Activated T-helper 17 cell treated with anti-CD3 and anti-CD28 coated beads, Interleukin-2, amount 50 U/mL, for 72 hours (primary cell): ENCODE measurements around the gene KCNJ6. TPM values are rescaled to one million over a fixed set of nuclear protein-coding genes. Genes with fewer than 3 reads are reported as not detected.

Source experiments
- ATAC-seq: fragments of 150-1000 bp; cut with Tn5 transposase; replicated peaks from 2 replicates; pipeline ENCODE4 v1.10.0; 2021; ENCODE audit warnings: mild to moderate bottlenecking, moderate library complexity
- H3K27ac Mint-ChIP-seq: one replicate; pipeline ENCODE4 v1.8.0; 2022; ENCODE audit warnings: mixed read lengths
- H3K27me3 Mint-ChIP-seq: one replicate; pipeline ENCODE4 v1.8.0; 2022; ENCODE audit warnings: mixed read lengths
- H3K36me3 Mint-ChIP-seq: one replicate; pipeline ENCODE4 v1.8.0; 2022; ENCODE audit warnings: low read depth, mild to moderate bottlenecking, mixed read lengths
- H3K4me1 Mint-ChIP-seq: one replicate; pipeline ENCODE4 v1.8.0; 2022; ENCODE audit warnings: mixed read lengths
- H3K4me3 Mint-ChIP-seq: one replicate; pipeline ENCODE4 v1.8.0; 2022; ENCODE audit warnings: mild to moderate bottlenecking, mixed read lengths
- H3K9me3 Mint-ChIP-seq: one replicate; pipeline ENCODE4 v1.8.0; 2022; ENCODE audit warnings: mixed read lengths
- total RNA-seq, 2 donors: library from RNA; stranded (reverse); gene quantifications; one replicate each; pipeline ENCODE4 v1.2.3, GENCODE V29; 2022

The KCNJ6 gene
- total RNA-seq, 2 donors from 2014 or later = not detected

GRCh38 chr21:37627561-37627960, 288.7 kb downstream of the KCNJ6 start:
- Mint-ChIP-seq H3K27me3 (peaks cover 31% of the 10 kb centered on the region), H3K9me3 (no peaks in the 10 kb centered on the region), H3K36me3 (no peaks in the 10 kb centered on the region), H3K4me1 (peaks cover 5% of the 10 kb centered on the region), H3K4me3 (no peak overlapping the region), H3K27ac (no peak overlapping the region)
- no peak for ATAC-seq

- ATAC-seq = no peak
- Mint-ChIP-seq H3K4me3 (no peak overlapping the region), H3K27me3 (peaks cover 35% of the 10 kb centered on the region), H3K4me1 (peaks cover 5% of the 10 kb centered on the region), H3K27ac (no peak overlapping the region), H3K9me3 (no peaks in the 10 kb centered on the region), H3K36me3 (no peaks in the 10 kb centered on the region)
Measured at GRCh38 chr21:37627074-37627473, 289.2 kb downstream of the KCNJ6 start.

DNA sequence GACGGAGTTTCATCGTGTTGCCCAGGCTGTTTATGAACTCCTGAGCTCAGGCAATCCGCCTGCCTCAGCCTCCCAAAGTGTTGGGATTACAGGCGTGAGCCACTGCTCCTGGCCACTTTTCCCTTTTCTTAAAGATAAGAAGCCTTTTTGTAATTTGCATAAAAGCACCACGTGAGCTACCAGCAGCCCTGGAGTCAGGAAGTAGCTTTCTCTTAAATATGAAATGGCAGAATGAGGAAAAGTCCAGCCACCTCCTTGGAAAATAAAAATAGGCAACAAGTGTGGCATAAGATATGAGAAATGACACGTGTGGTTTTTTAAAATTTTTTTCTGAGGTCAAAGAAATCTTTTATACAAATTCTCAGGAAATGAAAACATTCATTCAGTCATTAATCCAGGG, 289.9 kb downstream of the KCNJ6 start:
- H3K4me3 Mint-ChIP-seq = no peak overlapping the region
- peaks cover 33% of the 10 kb centered on the region for H3K27me3 Mint-ChIP-seq
- H3K4me1 Mint-ChIP-seq = peaks cover 1% of the 10 kb centered on the region
- no peak for ATAC-seq
- no peaks in the 10 kb centered on the region for H3K36me3 Mint-ChIP-seq
- H3K27ac Mint-ChIP-seq = no peak overlapping the region
- H3K9me3 Mint-ChIP-seq = no peaks in the 10 kb centered on the region

DNA sequence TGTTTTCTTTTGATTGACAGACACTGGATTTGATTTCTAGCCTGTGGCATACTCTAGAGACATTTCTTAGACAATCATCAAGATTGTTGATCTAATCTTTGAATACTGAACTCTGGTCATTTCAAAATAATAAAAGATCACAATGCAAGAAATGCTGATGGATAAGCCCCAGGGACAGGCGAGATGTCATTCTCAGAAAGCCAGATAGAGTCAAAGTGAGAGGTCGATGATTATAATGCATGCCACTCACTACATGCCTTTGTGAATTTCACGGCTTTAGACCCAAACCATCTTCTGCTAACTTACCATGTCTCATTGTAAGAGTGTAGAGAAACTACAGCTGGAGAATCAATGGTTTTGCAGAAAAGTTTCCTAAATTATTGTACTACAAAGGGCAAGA, 292.6 kb downstream of the KCNJ6 start:
- no peak overlapping the region for H3K27ac Mint-ChIP-seq
- H3K4me1 Mint-ChIP-seq = no peaks in the 10 kb centered on the region
- H3K9me3 Mint-ChIP-seq = no peaks in the 10 kb centered on the region
- H3K27me3 Mint-ChIP-seq = peaks cover 27% of the 10 kb centered on the region
- no peak overlapping the region for H3K4me3 Mint-ChIP-seq
- ATAC-seq = no peak
- no peaks in the 10 kb centered on the region for H3K36me3 Mint-ChIP-seq

GRCh38 chr21:37623183-37623582, 293.1 kb downstream of the KCNJ6 start:
- Mint-ChIP-seq H3K4me3 (no peak overlapping the region), H3K27me3 (peaks cover 24% of the 10 kb centered on the region), H3K4me1 (no peaks in the 10 kb centered on the region), H3K27ac (no peak overlapping the region), H3K36me3 (no peaks in the 10 kb centered on the region), H3K9me3 (no peaks in the 10 kb centered on the region)
- ATAC-seq = no peak

GRCh38 chr21:37622755-37623154, 293.5 kb downstream of the KCNJ6 start:
- Mint-ChIP-seq H3K4me1 (no peaks in the 10 kb centered on the region), H3K27me3 (peaks cover 23% of the 10 kb centered on the region), H3K4me3 (no peak overlapping the region), H3K9me3 (no peaks in the 10 kb centered on the region), H3K36me3 (no peaks in the 10 kb centered on the region), H3K27ac (no peak overlapping the region)
- no peak for ATAC-seq

DNA sequence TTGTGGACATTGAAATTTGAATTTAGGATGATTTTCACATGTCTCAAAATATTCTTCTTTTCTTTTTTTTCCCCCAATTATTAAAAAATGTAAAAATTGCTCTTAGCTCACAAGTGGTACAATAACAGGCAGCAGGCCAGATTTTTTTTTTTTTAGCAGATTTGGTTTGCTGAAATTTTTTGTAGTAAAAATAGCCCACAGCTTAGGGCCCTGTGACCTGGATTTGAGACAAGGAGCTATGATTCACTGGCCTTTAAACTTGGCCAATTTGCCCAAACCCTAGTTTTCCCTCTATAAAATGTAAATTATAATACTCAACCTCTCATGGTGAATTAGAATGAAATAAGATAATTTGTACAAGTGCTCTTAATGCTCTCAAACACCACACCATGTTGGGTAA, 295.9 kb downstream of the KCNJ6 start:
- Mint-ChIP-seq H3K4me1 (no peaks in the 10 kb centered on the region), H3K27ac (no peak overlapping the region), H3K36me3 (no peaks in the 10 kb centered on the region), H3K9me3 (no peaks in the 10 kb centered on the region), H3K27me3 (peaks cover 19% of the 10 kb centered on the region), H3K4me3 (no peak overlapping the region)
- no peak for ATAC-seq

DNA sequence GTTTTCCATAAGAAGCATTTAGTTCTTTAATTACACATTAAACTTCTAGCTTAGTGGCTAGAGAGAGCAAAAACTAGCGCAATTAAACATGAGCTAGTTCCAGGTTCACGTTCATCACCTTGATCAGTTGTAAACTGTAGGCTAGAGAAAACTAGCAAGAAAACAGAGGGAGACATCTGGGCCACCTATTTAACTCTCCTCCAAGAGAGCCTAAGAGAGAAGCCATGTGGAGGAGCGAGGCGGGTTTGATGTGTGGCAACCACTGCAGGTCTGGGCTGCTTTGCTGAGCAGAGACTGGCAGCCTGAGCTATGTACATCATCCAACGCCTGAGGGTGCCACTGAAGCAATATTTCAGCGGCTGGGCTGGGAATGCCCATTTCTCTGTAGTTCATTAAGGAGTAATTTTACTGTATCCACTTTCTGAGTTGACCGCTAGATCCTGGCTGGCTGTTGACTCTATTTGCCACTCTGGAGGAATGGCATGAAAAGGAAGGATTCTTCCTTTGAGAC, 296.7 kb downstream of the KCNJ6 start:
- H3K4me3 Mint-ChIP-seq = no peak overlapping the region
- H3K27ac Mint-ChIP-seq = no peak overlapping the region
- no peak for ATAC-seq
- H3K36me3 Mint-ChIP-seq = no peaks in the 10 kb centered on the region
- H3K4me1 Mint-ChIP-seq = no peaks in the 10 kb centered on the region
- H3K27me3 Mint-ChIP-seq = peaks cover 21% of the 10 kb centered on the region
- H3K9me3 Mint-ChIP-seq = no peaks in the 10 kb centered on the region

DNA sequence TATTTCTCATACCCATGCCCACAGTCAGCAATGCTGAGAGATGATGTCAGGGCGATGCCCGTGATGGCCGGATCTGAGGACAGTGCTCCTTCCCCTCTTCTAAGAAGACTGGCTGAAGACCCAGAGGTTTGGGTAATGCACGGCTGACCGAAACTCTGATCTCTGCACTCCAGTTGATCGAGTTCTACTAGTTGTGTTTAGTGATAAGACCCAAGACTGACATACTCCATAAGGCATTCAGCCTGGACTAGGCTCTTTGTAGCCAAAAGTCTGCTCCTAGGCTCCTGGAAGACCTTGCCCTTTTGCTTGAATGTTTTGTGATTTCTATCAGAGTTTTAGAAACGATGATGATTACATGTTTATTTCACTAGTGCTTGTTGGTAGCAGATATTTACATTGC, 298.2 kb downstream of the KCNJ6 start:
- H3K9me3 Mint-ChIP-seq = no peaks in the 10 kb centered on the region
- H3K27ac Mint-ChIP-seq = no peak overlapping the region
- H3K36me3 Mint-ChIP-seq = no peaks in the 10 kb centered on the region
- no peak for ATAC-seq
- no peaks in the 10 kb centered on the region for H3K4me1 Mint-ChIP-seq
- H3K4me3 Mint-ChIP-seq = no peak overlapping the region
- H3K27me3 Mint-ChIP-seq = peaks cover 26% of the 10 kb centered on the region

GRCh38 chr21:37615962-37616361, 300.3 kb downstream of the KCNJ6 start:
- ATAC-seq = no peak
- peaks cover 35% of the 10 kb centered on the region for H3K27me3 Mint-ChIP-seq
- no peaks in the 10 kb centered on the region for H3K36me3 Mint-ChIP-seq
- no peak overlapping the region for H3K27ac Mint-ChIP-seq
- H3K4me3 Mint-ChIP-seq = no peak overlapping the region
- no peaks in the 10 kb centered on the region for H3K9me3 Mint-ChIP-seq
- no peaks in the 10 kb centered on the region for H3K4me1 Mint-ChIP-seq

GRCh38 chr21:37614351-37614875, 301.8 kb downstream of the KCNJ6 start:
- H3K27ac Mint-ChIP-seq = no peak overlapping the region
- no peak for ATAC-seq
- H3K4me3 Mint-ChIP-seq = no peak overlapping the region
- no peaks in the 10 kb centered on the region for H3K4me1 Mint-ChIP-seq
- peaks cover 39% of the 10 kb centered on the region for H3K27me3 Mint-ChIP-seq
- H3K9me3 Mint-ChIP-seq = no peaks in the 10 kb centered on the region
- no peaks in the 10 kb centered on the region for H3K36me3 Mint-ChIP-seq

GRCh38 chr21:37607081-37607480, 309.2 kb downstream of the KCNJ6 start:
- H3K9me3 Mint-ChIP-seq = no peaks in the 10 kb centered on the region
- H3K4me3 Mint-ChIP-seq = no peak overlapping the region
- H3K27me3 Mint-ChIP-seq = peaks cover 37% of the 10 kb centered on the region
- no peaks in the 10 kb centered on the region for H3K4me1 Mint-ChIP-seq
- no peaks in the 10 kb centered on the region for H3K36me3 Mint-ChIP-seq
- no peak for ATAC-seq
- H3K27ac Mint-ChIP-seq = no peak overlapping the region

GRCh38 chr21:37606549-37606948, 309.7 kb downstream of the KCNJ6 start:
- Mint-ChIP-seq H3K4me3 (no peak overlapping the region), H3K4me1 (no peaks in the 10 kb centered on the region), H3K27ac (no peak overlapping the region), H3K36me3 (no peaks in the 10 kb centered on the region), H3K9me3 (no peaks in the 10 kb centered on the region), H3K27me3 (peaks cover 33% of the 10 kb centered on the region)
- no peak for ATAC-seq

- Mint-ChIP-seq H3K36me3 (no peaks in the 10 kb centered on the region), H3K9me3 (no peaks in the 10 kb centered on the region), H3K27me3 (peaks cover 33% of the 10 kb centered on the region), H3K4me3 (no peak overlapping the region), H3K27ac (no peak overlapping the region), H3K4me1 (no peaks in the 10 kb centered on the region)
- no peak for ATAC-seq
Measured at GRCh38 chr21:37605006-37605405, 311.3 kb downstream of the KCNJ6 start.

- H3K4me1 Mint-ChIP-seq = no peaks in the 10 kb centered on the region
- peaks cover 30% of the 10 kb centered on the region for H3K27me3 Mint-ChIP-seq
- H3K27ac Mint-ChIP-seq = no peak overlapping the region
- no peaks in the 10 kb centered on the region for H3K9me3 Mint-ChIP-seq
- no peaks in the 10 kb centered on the region for H3K36me3 Mint-ChIP-seq
- no peak for ATAC-seq
- H3K4me3 Mint-ChIP-seq = no peak overlapping the region
Measured at GRCh38 chr21:37603129-37603528, 313.1 kb downstream of the KCNJ6 start.

DNA sequence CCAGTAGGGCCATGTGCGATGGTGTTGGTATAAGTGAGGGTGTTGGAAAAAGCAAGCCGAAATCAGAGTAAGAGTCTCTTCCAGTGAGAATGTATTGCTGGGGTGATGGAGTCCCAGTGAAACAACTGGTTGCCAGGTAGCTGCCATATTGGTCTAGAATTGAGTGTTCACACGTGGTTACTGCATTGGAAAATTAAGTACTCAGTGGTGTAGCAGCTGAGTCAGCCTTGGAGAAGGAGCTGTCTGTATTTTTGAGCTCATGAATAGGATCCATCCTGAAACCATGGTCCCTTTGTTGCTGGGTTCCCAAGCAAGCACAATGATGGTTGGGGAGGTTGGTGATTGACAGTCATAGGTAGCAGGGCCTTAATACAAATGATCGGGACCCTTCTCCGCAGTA, 314.3 kb downstream of the KCNJ6 start:
- Mint-ChIP-seq H3K9me3 (no peaks in the 10 kb centered on the region), H3K27ac (no peak overlapping the region), H3K4me3 (no peak overlapping the region), H3K27me3 (peaks cover 31% of the 10 kb centered on the region), H3K36me3 (no peaks in the 10 kb centered on the region), H3K4me1 (no peaks in the 10 kb centered on the region)
- no peak for ATAC-seq
